ENCODE results near the gene DDX3X. TPM values are rescaled to one million over a fixed set of nuclear protein-coding genes. Genes with fewer than 3 reads are reported as not detected.
A peak's percentile ranks its signal among the peaks of the same experiment; 100 is the strongest.
"Not testable (repeated sequence)": the region's sequence is repeated elsewhere in the genome, so short reads cannot be mapped to it uniquely, and the experiment has no call there.

DDX3X gene
- total and polyA plus RNA-seq, 5 donors from 2014 or later: 133 to 1,169 (median 191) TPM

DNA sequence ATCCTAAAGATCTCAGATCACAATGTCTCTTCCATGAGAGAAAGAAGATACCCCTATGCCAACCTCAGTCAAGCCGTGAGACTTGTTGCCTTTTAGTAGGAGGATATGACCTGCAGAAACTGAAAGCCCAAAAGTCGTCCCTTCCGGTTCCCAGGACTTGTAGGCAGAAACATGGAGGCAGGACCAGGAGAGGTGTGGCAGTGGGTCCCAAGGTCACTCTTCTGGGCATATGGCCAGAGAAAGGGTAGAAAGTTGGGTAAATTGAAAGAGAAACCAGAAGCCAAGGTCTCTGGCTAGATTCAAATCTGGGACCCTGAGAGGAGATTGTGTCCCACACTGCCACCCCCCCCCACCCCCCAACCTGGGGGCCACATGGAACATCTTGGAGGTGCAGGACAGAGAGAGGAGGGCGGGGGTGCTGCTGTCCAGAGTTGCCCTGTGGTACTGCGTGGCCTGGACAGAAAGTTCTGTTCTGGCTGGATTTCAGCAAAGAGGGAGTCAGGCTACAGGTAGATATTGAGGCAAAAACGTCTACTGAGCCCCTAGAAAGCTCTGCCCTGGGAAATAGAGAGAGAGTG lies 55.4 kb downstream of the DDX3X start:
- H3K36me3 Mint-ChIP-seq: no peaks in the 10 kb centered on the region
- H3K4me3 Mint-ChIP-seq: no peak overlapping the region
- DNase-seq (no peak), ATAC-seq (ENCODE audit: low read depth in 2 of 2) (no peak)
- H3K27ac Mint-ChIP-seq: no peak overlapping the region
- H3K4me3 ChIP-seq (ENCODE audit: low read depth, low read length): no peak overlapping the region
- peaks cover 0 to 1% (median under 1%) of the 10 kb centered on the region in 4 donors for H3K4me1 Mint-ChIP-seq
- no peaks in the 10 kb centered on the region for H3K9me3 ChIP-seq (ENCODE audit: control insufficient read depth in 2 of 2, low read length in 2 of 2)
- peaks cover 1% of the 10 kb centered on the region for H3K4me1 ChIP-seq (ENCODE audit: control insufficient read depth, insufficient read depth, low read length, poor library complexity, severe bottlenecking)
- H3K9me3 Mint-ChIP-seq: peaks cover 0 to 2% (median 0%) of the 10 kb centered on the region in 7 donors
- peaks cover 5% of the 10 kb centered on the region for H3K27me3 Mint-ChIP-seq
- no peaks in the 10 kb centered on the region for H3K36me3 ChIP-seq (ENCODE audit: control insufficient read depth, insufficient read depth, low read length)
- no peaks in the 10 kb centered on the region for H3K27me3 ChIP-seq (ENCODE audit: control insufficient read depth, insufficient read depth, low read length)
- no peak overlapping the region for H3K27ac ChIP-seq (ENCODE audit: insufficient read depth, low read length, poor library complexity, severe bottlenecking)

DNA sequence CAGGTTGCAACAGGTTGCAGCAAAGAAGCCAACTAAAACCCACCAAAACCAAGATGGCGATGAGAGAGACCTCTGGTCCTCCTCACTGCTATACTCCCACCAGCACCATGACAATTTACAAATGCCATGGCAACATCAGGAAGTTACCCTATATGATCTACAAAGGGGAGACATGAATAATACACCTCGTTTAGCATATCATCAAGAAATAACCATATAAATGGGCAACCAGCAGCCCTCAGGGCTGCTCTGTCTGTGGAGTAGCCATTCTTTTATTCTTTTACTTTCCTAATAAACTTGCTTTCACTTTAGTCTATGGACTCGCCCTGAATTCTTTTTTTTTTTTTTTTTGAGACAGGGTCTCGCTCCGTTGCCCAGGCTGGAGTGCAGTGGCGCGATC lies 56.6 kb downstream of the DDX3X start:
- not testable (repeated sequence) for H3K27ac ChIP-seq (ENCODE audit: insufficient read depth, low read length, poor library complexity, severe bottlenecking); H3K36me3 Mint-ChIP-seq; H3K4me1 ChIP-seq (ENCODE audit: control insufficient read depth, insufficient read depth, low read length, poor library complexity, severe bottlenecking); H3K27me3 Mint-ChIP-seq; H3K36me3 ChIP-seq (ENCODE audit: control insufficient read depth, insufficient read depth, low read length); DNase-seq; H3K4me3 ChIP-seq (ENCODE audit: low read depth, low read length); H3K4me3 Mint-ChIP-seq; ATAC-seq (ENCODE audit: low read depth in 2 of 2); H3K9me3 Mint-ChIP-seq; H3K4me1 Mint-ChIP-seq; H3K9me3 ChIP-seq (ENCODE audit: control insufficient read depth in 2 of 2, low read length in 2 of 2); H3K27me3 ChIP-seq (ENCODE audit: control insufficient read depth, insufficient read depth, low read length)
- peak overlapping the region in 1 of 3 donors; percentile 48 for H3K27ac Mint-ChIP-seq

DNA sequence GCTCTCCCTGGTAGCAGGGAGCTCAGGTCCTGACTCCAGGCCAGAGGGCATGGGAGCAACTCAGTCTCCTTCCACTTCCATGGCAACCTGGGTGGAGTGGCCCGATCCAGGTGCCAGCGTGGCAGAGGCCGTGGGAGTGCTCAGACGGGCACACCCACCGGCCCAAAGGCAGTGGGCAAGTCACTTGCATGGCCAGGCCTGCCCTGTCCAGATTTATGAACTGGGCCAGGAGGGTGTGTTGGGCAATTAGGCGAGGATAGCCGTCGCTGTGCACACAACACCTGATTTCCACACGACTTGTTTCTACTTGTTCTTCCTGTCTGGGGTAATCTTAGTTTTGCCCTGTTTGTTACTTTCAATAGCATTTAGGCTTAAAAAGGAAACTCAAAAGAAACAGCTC lies 57.6 kb downstream of the DDX3X start:
- no peak overlapping the region for H3K27ac Mint-ChIP-seq
- no peaks in the 10 kb centered on the region for H3K9me3 ChIP-seq (ENCODE audit: control insufficient read depth in 2 of 2, low read length in 2 of 2)
- H3K9me3 Mint-ChIP-seq: peaks cover 0 to 2% (median 0%) of the 10 kb centered on the region in 7 donors
- peaks cover 5% of the 10 kb centered on the region for H3K27me3 Mint-ChIP-seq
- no peaks in the 10 kb centered on the region for H3K4me1 ChIP-seq (ENCODE audit: control insufficient read depth, insufficient read depth, low read length, poor library complexity, severe bottlenecking)
- H3K36me3 ChIP-seq (ENCODE audit: control insufficient read depth, insufficient read depth, low read length): no peaks in the 10 kb centered on the region
- no peak overlapping the region for H3K4me3 ChIP-seq (ENCODE audit: low read depth, low read length)
- H3K4me1 Mint-ChIP-seq: no peaks in the 10 kb centered on the region
- no peak overlapping the region for H3K27ac ChIP-seq (ENCODE audit: insufficient read depth, low read length, poor library complexity, severe bottlenecking)
- ATAC-seq (ENCODE audit: low read depth in 2 of 2) (no peak), DNase-seq (no peak)
- no peak overlapping the region for H3K4me3 Mint-ChIP-seq
- no peaks in the 10 kb centered on the region for H3K27me3 ChIP-seq (ENCODE audit: control insufficient read depth, insufficient read depth, low read length)
- H3K36me3 Mint-ChIP-seq: no peaks in the 10 kb centered on the region

DNA sequence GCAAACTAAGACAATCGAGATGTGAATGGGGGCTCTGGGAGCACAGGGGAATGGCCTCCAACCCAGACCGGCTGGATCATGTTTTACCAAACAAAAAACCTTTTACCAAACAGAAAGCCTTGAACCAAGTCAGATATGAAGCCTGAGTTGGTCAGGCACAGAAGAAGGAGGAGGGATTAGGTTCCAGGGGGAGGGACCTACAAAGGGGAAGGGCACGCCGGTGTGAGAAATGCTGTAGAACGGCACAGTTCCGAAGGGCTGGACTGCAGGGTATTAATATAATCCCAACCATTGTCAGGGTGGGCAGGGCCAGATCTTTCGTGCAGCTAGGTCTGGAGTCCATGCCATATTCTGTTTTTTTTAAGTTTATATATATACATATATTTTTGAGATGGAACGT lies 60.3 kb downstream of the DDX3X start:
- Histone ChIP-seq H3K9me3 (ENCODE audit: control insufficient read depth in 2 of 2, low read length in 2 of 2) (no peaks in the 10 kb centered on the region), H3K4me1 (ENCODE audit: control insufficient read depth, insufficient read depth, low read length, poor library complexity, severe bottlenecking) (no peaks in the 10 kb centered on the region), H3K27me3 (ENCODE audit: control insufficient read depth, insufficient read depth, low read length) (no peaks in the 10 kb centered on the region), H3K4me3 (ENCODE audit: low read depth, low read length) (no peak overlapping the region), H3K36me3 (ENCODE audit: control insufficient read depth, insufficient read depth, low read length) (no peaks in the 10 kb centered on the region), H3K27ac (ENCODE audit: insufficient read depth, low read length, poor library complexity, severe bottlenecking) (no peak overlapping the region)
- Mint-ChIP-seq H3K4me3 (no peak overlapping the region), H3K27me3 (peaks cover 5% of the 10 kb centered on the region), H3K4me1 (no peaks in the 10 kb centered on the region), H3K36me3 (no peaks in the 10 kb centered on the region), H3K27ac (no peak overlapping the region), H3K9me3 (peaks cover 0 to 1% (median 0%) of the 10 kb centered on the region in 7 donors)
- ATAC-seq (ENCODE audit: low read depth in 2 of 2) (no peak), DNase-seq (no peak)

DNA sequence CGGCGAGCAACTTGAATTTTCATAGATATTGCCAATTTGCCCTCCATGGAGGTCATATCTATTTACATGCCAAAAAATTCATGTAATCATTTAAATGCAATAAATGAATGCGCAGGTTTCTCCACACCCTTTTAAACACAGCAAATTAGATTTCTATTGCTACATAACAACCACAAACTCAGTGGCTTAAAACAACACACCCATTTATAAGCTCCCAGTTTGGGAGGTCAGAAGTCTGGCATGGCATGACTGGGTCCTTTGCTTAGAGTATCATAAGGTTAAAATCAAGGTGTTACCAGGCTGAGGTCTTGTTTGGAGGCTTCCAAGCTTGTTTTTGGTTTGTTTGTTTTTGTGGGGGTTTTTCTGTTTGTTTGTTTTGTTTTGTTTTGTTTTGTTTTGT lies 63.3 kb downstream of the DDX3X start:
- H3K27me3 ChIP-seq (ENCODE audit: control insufficient read depth, insufficient read depth, low read length): no peaks in the 10 kb centered on the region
- H3K9me3 ChIP-seq (ENCODE audit: control insufficient read depth in 2 of 2, low read length in 2 of 2): no peaks in the 10 kb centered on the region
- no peak overlapping the region for H3K4me3 Mint-ChIP-seq
- no peaks in the 10 kb centered on the region for H3K4me1 Mint-ChIP-seq
- H3K36me3 ChIP-seq (ENCODE audit: control insufficient read depth, insufficient read depth, low read length): no peaks in the 10 kb centered on the region
- no peak overlapping the region for H3K4me3 ChIP-seq (ENCODE audit: low read depth, low read length)
- H3K27me3 Mint-ChIP-seq: no peaks in the 10 kb centered on the region
- H3K9me3 Mint-ChIP-seq: peaks cover 0 to 1% (median 0%) of the 10 kb centered on the region in 7 donors
- H3K4me1 ChIP-seq (ENCODE audit: control insufficient read depth, insufficient read depth, low read length, poor library complexity, severe bottlenecking): no peaks in the 10 kb centered on the region
- DNase-seq (no peak), ATAC-seq (ENCODE audit: low read depth in 2 of 2) (no peak)
- no peaks in the 10 kb centered on the region for H3K36me3 Mint-ChIP-seq
- H3K27ac ChIP-seq (ENCODE audit: insufficient read depth, low read length, poor library complexity, severe bottlenecking): no peak overlapping the region
- no peak overlapping the region for H3K27ac Mint-ChIP-seq

DNA sequence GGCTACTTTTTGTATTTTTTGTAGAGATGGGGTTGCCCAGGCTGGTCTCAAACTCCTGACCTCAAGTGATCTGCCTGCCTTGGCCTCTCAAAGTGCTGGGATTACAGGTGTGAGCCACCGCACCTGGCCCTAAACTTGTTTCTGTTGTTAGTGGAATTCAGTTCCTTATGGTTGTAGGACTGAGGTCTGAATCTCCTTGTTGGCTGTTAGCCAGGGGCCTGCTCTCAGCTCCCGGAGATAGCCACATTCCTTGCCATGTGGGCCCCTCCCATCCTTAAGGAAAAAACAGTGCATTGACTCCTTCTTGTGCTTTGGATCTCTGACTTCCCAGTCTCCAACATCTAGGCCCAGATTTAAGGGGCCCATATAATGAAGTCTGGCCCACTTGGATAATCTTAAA lies 63.8 kb downstream of the DDX3X start:
- no peaks in the 10 kb centered on the region for H3K4me1 Mint-ChIP-seq
- no peaks in the 10 kb centered on the region for H3K9me3 ChIP-seq (ENCODE audit: control insufficient read depth in 2 of 2, low read length in 2 of 2)
- H3K4me1 ChIP-seq (ENCODE audit: control insufficient read depth, insufficient read depth, low read length, poor library complexity, severe bottlenecking): no peaks in the 10 kb centered on the region
- no peaks in the 10 kb centered on the region for H3K36me3 Mint-ChIP-seq
- H3K9me3 Mint-ChIP-seq: peaks cover 0 to 1% (median 0%) of the 10 kb centered on the region in 7 donors
- ATAC-seq (ENCODE audit: low read depth in 2 of 2) (no peak), DNase-seq (no peak)
- no peak overlapping the region for H3K4me3 Mint-ChIP-seq
- H3K4me3 ChIP-seq (ENCODE audit: low read depth, low read length): no peak overlapping the region
- no peaks in the 10 kb centered on the region for H3K36me3 ChIP-seq (ENCODE audit: control insufficient read depth, insufficient read depth, low read length)
- H3K27ac ChIP-seq (ENCODE audit: insufficient read depth, low read length, poor library complexity, severe bottlenecking): no peak overlapping the region
- H3K27me3 Mint-ChIP-seq: no peaks in the 10 kb centered on the region
- no peak overlapping the region for H3K27ac Mint-ChIP-seq
- no peaks in the 10 kb centered on the region for H3K27me3 ChIP-seq (ENCODE audit: control insufficient read depth, insufficient read depth, low read length)

DNA sequence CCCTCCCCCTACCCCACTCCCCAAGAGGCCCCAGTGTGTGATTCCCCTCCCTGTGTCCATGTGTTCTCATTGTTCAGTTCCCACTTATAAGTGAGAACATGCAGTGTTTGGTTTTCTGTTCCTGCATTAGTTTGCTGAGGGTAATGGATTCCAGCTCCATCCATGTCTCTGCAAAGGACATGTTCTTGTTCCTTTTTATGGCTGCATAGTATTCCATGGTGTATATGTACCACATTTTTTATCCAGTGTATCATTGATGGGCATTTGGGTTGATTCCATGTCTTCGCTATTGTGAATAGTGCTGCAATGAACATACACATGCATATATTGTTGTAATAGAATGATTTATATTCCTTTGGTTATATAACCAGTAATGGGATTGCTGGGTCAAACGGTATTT lies 68.6 kb downstream of the DDX3X start:
- not testable (repeated sequence) for H3K27me3 ChIP-seq (ENCODE audit: control insufficient read depth, insufficient read depth, low read length); H3K4me1 ChIP-seq (ENCODE audit: control insufficient read depth, insufficient read depth, low read length, poor library complexity, severe bottlenecking); H3K4me3 Mint-ChIP-seq; H3K4me3 ChIP-seq (ENCODE audit: low read depth, low read length); H3K9me3 ChIP-seq (ENCODE audit: control insufficient read depth in 2 of 2, low read length in 2 of 2); ATAC-seq (ENCODE audit: low read depth in 2 of 2); H3K27me3 Mint-ChIP-seq; H3K4me1 Mint-ChIP-seq; H3K36me3 ChIP-seq (ENCODE audit: control insufficient read depth, insufficient read depth, low read length); H3K36me3 Mint-ChIP-seq; DNase-seq; H3K9me3 Mint-ChIP-seq; H3K27ac Mint-ChIP-seq; H3K27ac ChIP-seq (ENCODE audit: insufficient read depth, low read length, poor library complexity, severe bottlenecking)

DNA sequence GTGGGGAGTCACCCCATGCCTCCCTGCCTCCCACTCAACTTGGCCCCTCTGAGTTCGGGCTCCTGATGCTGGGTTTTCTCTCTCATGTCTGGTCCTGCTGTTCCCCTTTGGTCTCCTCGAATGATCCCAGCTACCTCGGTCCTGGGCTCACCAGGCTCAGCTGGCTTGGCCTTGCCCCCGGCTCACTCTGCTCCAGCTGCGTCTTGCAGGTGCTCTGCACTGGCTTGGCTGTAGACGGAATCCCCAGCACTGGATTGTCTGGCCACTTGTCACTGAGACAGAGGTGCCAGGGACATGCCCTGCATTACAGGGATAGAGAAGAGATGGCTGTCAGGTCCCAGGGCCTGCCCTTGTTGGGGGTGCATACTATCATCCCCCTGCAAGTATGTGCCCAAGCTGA lies 71.6 kb downstream of the DDX3X start:
- H3K4me1 ChIP-seq (ENCODE audit: control insufficient read depth, insufficient read depth, low read length, poor library complexity, severe bottlenecking): no peaks in the 10 kb centered on the region
- H3K9me3 Mint-ChIP-seq: no peaks in the 10 kb centered on the region
- no peaks in the 10 kb centered on the region for H3K36me3 ChIP-seq (ENCODE audit: control insufficient read depth, insufficient read depth, low read length)
- H3K27me3 Mint-ChIP-seq: no peaks in the 10 kb centered on the region
- H3K4me1 Mint-ChIP-seq: no peaks in the 10 kb centered on the region
- H3K27ac Mint-ChIP-seq: no peak overlapping the region
- H3K9me3 ChIP-seq (ENCODE audit: control insufficient read depth in 2 of 2, low read length in 2 of 2): no peaks in the 10 kb centered on the region
- H3K4me3 Mint-ChIP-seq: no peak overlapping the region
- ATAC-seq (ENCODE audit: low read depth in 2 of 2): no peak
- H3K4me3 ChIP-seq (ENCODE audit: low read depth, low read length): no peak overlapping the region
- no peaks in the 10 kb centered on the region for H3K27me3 ChIP-seq (ENCODE audit: control insufficient read depth, insufficient read depth, low read length)
- no peak overlapping the region for H3K27ac ChIP-seq (ENCODE audit: insufficient read depth, low read length, poor library complexity, severe bottlenecking)
- peaks cover 6% of the 10 kb centered on the region for H3K36me3 Mint-ChIP-seq
- no peak for DNase-seq
